ENCODE results near the gene ATRNL1.

ATRNL1 gene

GRCh38 chr10:115710136-115710535 lies 617.0 kb downstream of the ATRNL1 start:
- no peaks in the 10 kb centered on the region for H3K9me3 ChIP-seq (ENCODE audit: insufficient read depth, low read length, severe bottlenecking)
- no peaks in the 10 kb centered on the region for H3K4me1 ChIP-seq (ENCODE audit: insufficient read depth, low read length)
- no peaks in the 10 kb centered on the region for H3K27me3 ChIP-seq (ENCODE audit: insufficient read depth, low read length, poor library complexity)
- H3K9ac ChIP-seq (ENCODE audit: low read depth, low read length): no peak overlapping the region
- no peak overlapping the region for H3K27ac ChIP-seq (ENCODE audit: low read length)
- no peaks in the 10 kb centered on the region for H3K36me3 ChIP-seq (ENCODE audit: insufficient read depth, low read length)
- no peak for ATAC-seq (ENCODE audit: insufficient read depth, low read depth)
- TF ChIP-seq CTCF (IDR thresholded peaks at IDR 0.05; ENCODE audit: borderline replicate concordance, extremely low read depth, low read length, poor library complexity, severe bottlenecking): no peak
- TF ChIP-seq EZH2 (IDR thresholded peaks at IDR 0.05; ENCODE audit: borderline replicate concordance, low read depth, low read length, severe bottlenecking): no peak
- H4K20me1 ChIP-seq (ENCODE audit: insufficient read depth, low read length): no peaks in the 10 kb centered on the region
- H3K4me2 ChIP-seq (ENCODE audit: insufficient read depth, low read length): no peak overlapping the region
- no peak for DNase-seq
- no peak overlapping the region for H3K4me3 ChIP-seq (ENCODE audit: low read depth in 1 of 2, low read length in 2 of 2)
- no peaks in the 10 kb centered on the region for H3K79me2 ChIP-seq (ENCODE audit: insufficient read depth, low read length)
- no peak overlapping the region for H2AFZ ChIP-seq (ENCODE audit: low read depth, low read length)

- Histone ChIP-seq H3K27ac (ENCODE audit: low read length) (no peak overlapping the region), H3K36me3 (ENCODE audit: insufficient read depth, low read length) (no peaks in the 10 kb centered on the region), H3K4me2 (ENCODE audit: insufficient read depth, low read length) (no peak overlapping the region), H3K9ac (ENCODE audit: low read depth, low read length) (no peak overlapping the region), H3K9me3 (ENCODE audit: insufficient read depth, low read length, severe bottlenecking) (no peaks in the 10 kb centered on the region), H3K79me2 (ENCODE audit: insufficient read depth, low read length) (no peaks in the 10 kb centered on the region), H3K4me1 (ENCODE audit: insufficient read depth, low read length) (no peaks in the 10 kb centered on the region), H2AFZ (ENCODE audit: low read depth, low read length) (no peak overlapping the region), H3K4me3 (ENCODE audit: low read depth in 1 of 2, low read length in 2 of 2) (no peak overlapping the region), H4K20me1 (ENCODE audit: insufficient read depth, low read length) (no peaks in the 10 kb centered on the region), H3K27me3 (ENCODE audit: insufficient read depth, low read length, poor library complexity) (no peaks in the 10 kb centered on the region)
- DNase-seq (no peak), ATAC-seq (ENCODE audit: insufficient read depth, low read depth) (no peak)
- TF ChIP-seq CTCF (IDR thresholded peaks at IDR 0.05; ENCODE audit: borderline replicate concordance, extremely low read depth, low read length, poor library complexity, severe bottlenecking): no peak
- no peak for TF ChIP-seq EZH2 (IDR thresholded peaks at IDR 0.05; ENCODE audit: borderline replicate concordance, low read depth, low read length, severe bottlenecking)
Observed at GRCh38 chr10:115711306-115711705, 618.1 kb downstream of the ATRNL1 start.

- Histone ChIP-seq H2AFZ (ENCODE audit: low read depth, low read length) (no peak overlapping the region), H3K27ac (ENCODE audit: low read length) (no peak overlapping the region), H3K4me3 (ENCODE audit: low read depth in 1 of 2, low read length in 2 of 2) (no peak overlapping the region), H3K9me3 (ENCODE audit: insufficient read depth, low read length, severe bottlenecking) (no peaks in the 10 kb centered on the region), H3K79me2 (ENCODE audit: insufficient read depth, low read length) (no peaks in the 10 kb centered on the region), H3K9ac (ENCODE audit: low read depth, low read length) (no peak overlapping the region), H3K4me2 (ENCODE audit: insufficient read depth, low read length) (no peak overlapping the region), H3K27me3 (ENCODE audit: insufficient read depth, low read length, poor library complexity) (no peaks in the 10 kb centered on the region), H3K36me3 (ENCODE audit: insufficient read depth, low read length) (no peaks in the 10 kb centered on the region), H4K20me1 (ENCODE audit: insufficient read depth, low read length) (no peaks in the 10 kb centered on the region), H3K4me1 (ENCODE audit: insufficient read depth, low read length) (no peaks in the 10 kb centered on the region)
- TF ChIP-seq CTCF (IDR thresholded peaks at IDR 0.05; ENCODE audit: borderline replicate concordance, extremely low read depth, low read length, poor library complexity, severe bottlenecking) (no peak), EZH2 (IDR thresholded peaks at IDR 0.05; ENCODE audit: borderline replicate concordance, low read depth, low read length, severe bottlenecking) (no peak)
- DNase-seq: no peak
- no peak for ATAC-seq (ENCODE audit: insufficient read depth, low read depth)
Observed at GRCh38 chr10:115720121-115720520, 627.0 kb downstream of the ATRNL1 start.

- Histone ChIP-seq H3K9ac (ENCODE audit: low read depth, low read length) (no peak overlapping the region), H3K4me2 (ENCODE audit: insufficient read depth, low read length) (no peak overlapping the region), H3K36me3 (ENCODE audit: insufficient read depth, low read length) (no peaks in the 10 kb centered on the region), H3K4me1 (ENCODE audit: insufficient read depth, low read length) (no peaks in the 10 kb centered on the region), H3K79me2 (ENCODE audit: insufficient read depth, low read length) (no peaks in the 10 kb centered on the region), H3K27me3 (ENCODE audit: insufficient read depth, low read length, poor library complexity) (no peaks in the 10 kb centered on the region), H3K27ac (ENCODE audit: low read length) (no peak overlapping the region), H3K9me3 (ENCODE audit: insufficient read depth, low read length, severe bottlenecking) (no peaks in the 10 kb centered on the region), H4K20me1 (ENCODE audit: insufficient read depth, low read length) (no peaks in the 10 kb centered on the region), H2AFZ (ENCODE audit: low read depth, low read length) (no peak overlapping the region), H3K4me3 (ENCODE audit: low read depth in 1 of 2, low read length in 2 of 2) (no peak overlapping the region)
- DNase-seq (no peak), ATAC-seq (ENCODE audit: insufficient read depth, low read depth) (no peak)
- TF ChIP-seq CTCF (IDR thresholded peaks at IDR 0.05; ENCODE audit: borderline replicate concordance, extremely low read depth, low read length, poor library complexity, severe bottlenecking) (no peak), EZH2 (IDR thresholded peaks at IDR 0.05; ENCODE audit: borderline replicate concordance, low read depth, low read length, severe bottlenecking) (no peak)
Observed at GRCh38 chr10:115727129-115727528, 634.0 kb downstream of the ATRNL1 start.
